ENCODE results near the gene RDH8.

DNA sequence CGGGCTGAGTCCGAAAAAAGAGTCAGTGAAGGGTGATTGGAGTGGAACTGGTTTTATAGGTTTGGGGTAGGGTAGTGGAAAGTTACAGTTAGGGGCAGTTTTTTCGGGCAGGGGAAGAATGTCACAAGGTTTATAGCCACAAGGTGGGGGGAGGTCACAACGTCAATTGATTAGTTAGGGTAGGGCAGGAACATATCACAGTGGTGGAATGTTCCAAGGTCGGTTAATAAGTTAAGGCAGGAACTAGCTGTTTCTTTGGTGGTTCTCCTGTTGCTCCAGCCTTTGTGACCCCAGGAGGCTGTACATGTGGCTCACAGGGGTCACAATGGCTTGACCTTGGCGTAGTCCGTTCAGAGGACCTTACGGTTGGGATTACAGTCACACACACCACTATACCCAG, 20.3 kb downstream of the RDH8 start:
- TF ChIP-seq, protein P1, sequence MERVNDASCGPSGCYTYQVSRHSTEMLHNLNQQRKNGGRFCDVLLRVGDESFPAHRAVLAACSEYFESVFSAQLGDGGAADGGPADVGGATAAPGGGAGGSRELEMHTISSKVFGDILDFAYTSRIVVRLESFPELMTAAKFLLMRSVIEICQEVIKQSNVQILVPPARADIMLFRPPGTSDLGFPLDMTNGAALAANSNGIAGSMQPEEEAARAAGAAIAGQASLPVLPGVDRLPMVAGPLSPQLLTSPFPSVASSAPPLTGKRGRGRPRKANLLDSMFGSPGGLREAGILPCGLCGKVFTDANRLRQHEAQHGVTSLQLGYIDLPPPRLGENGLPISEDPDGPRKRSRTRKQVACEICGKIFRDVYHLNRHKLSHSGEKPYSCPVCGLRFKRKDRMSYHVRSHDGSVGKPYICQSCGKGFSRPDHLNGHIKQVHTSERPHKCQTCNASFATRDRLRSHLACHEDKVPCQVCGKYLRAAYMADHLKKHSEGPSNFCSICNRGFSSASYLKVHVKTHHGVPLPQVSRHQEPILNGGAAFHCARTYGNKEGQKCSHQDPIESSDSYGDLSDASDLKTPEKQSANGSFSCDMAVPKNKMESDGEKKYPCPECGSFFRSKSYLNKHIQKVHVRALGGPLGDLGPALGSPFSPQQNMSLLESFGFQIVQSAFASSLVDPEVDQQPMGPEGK (CRISPR knock-in tag; IDR thresholded peaks at IDR 0.05; ENCODE audit: borderline replicate concordance): no peak
- TF ChIP-seq BACH2 (CRISPR knock-in tag; IDR thresholded peaks at IDR 0.05; ENCODE audit: borderline replicate concordance): no peak
- no peak for TF ChIP-seq TSHZ2 (CRISPR knock-in tag; IDR thresholded peaks at IDR 0.05)

Data from SK-N-SH treated with all-trans-retinoic acid at 6 μM for 48 hours (cell line).